Spleen (tissue), 11 donors: ENCODE results near the gene SRA1. TPM values are rescaled to one million over a fixed set of nuclear protein-coding genes. Genes with fewer than 3 reads are reported as not detected.

Experiments used
- DNase-seq: peaks from one replicate; pipeline ENCODE4 v3.0.0-alpha.2; 2020
- H3K27ac ChIP-seq, 8 donors: fragments of 200-600 bp; sonication (generic) in 7 of 8; 1 replicate in 4 of 8; 2 replicates in 4 of 8; pipeline versions ENCODE4 v1.5.0 to v1.8.0; 2016 to 2021; ENCODE audit warnings: inconsistent platforms in 4 of 8, mild to moderate bottlenecking in 4 of 8, moderate library complexity in 1 of 8
- H3K27me3 ChIP-seq, 7 donors: fragments of 200-600 bp; sonication (generic) in 6 of 7; replicated peaks in 1 of 7; 1 replicate in 4 of 7; 2 replicates in 3 of 7; pipeline versions ENCODE4 v1.5.0 to v1.8.0; 2016 to 2021; ENCODE audit warnings: inconsistent platforms in 3 of 7, mild to moderate bottlenecking in 1 of 7
- H3K36me3 ChIP-seq, 6 donors: fragments of 200-600 bp; sonication (generic) in 5 of 6; 1 replicate in 4 of 6; 2 replicates in 2 of 6; pipeline versions ENCODE4 v1.5.0 to v1.8.0; 2016 to 2021; ENCODE audit warnings: inconsistent platforms in 2 of 6
- H3K4me1 ChIP-seq, 6 donors: fragments of 200-600 bp; sonication (generic) in 5 of 6; 1 replicate in 3 of 6; 2 replicates in 3 of 6; pipeline versions ENCODE4 v1.5.0 to v1.8.0; 2016 to 2021; ENCODE audit warnings: inconsistent platforms in 3 of 6
- H3K4me3 ChIP-seq, 8 donors: fragments of 200-600 bp; sonication (generic) in 7 of 8; 1 replicate in 4 of 8; 2 replicates in 4 of 8; pipeline versions ENCODE4 v1.5.0 to v1.8.0; 2016 to 2021; ENCODE audit warnings: inconsistent platforms in 4 of 8, mild to moderate bottlenecking in 4 of 8, moderate library complexity in 2 of 8
- H3K9me3 ChIP-seq, 8 donors: fragments of 200-600 bp; sonication (generic) in 7 of 8; 1 replicate in 4 of 8; 2 replicates in 4 of 8; pipeline versions ENCODE4 v1.5.0 to v1.8.0; 2016 to 2021; ENCODE audit warnings: inconsistent platforms in 4 of 8
- POLR2A ChIP-seq, 3 donors: fragments of 450-650 bp; IDR thresholded peaks; one replicate each; pipeline ENCODE4 v1.5.1; 2017; ENCODE audit warnings: antibody characterized with exemption in 3 of 3, mild to moderate bottlenecking in 1 of 3
- POLR2AphosphoS5 ChIP-seq, 3 donors: sonication (generic); formaldehyde crosslinking; IDR thresholded peaks; one replicate each; pipeline ENCODE4 v1.5.1; 2017; ENCODE audit warnings: antibody characterized with exemption in 3 of 3
- WGBS, 5 donors: extraction: QIAGEN DNeasy Blood & Tissue Kit in 3 of 5; methylation state at CpG; one replicate each; pipeline versions ENCODE4 v1.1.5 to v1.1.7; 2013 to 2018; 5-methylcytosine and 5-hydroxymethylcytosine counted together
- intact Hi-C: fragments of 100-400 bp; cut with DNase I; formaldehyde crosslinking; loops from one replicate; pipeline ENCODE4 v1.15.0; 2023; ENCODE audit warnings: low total_unique reads
- polyA plus RNA-seq, 3 donors: library from polyadenylated mRNA; stranded (reverse); fragments of 200-250 nt; gene quantifications; one replicate each; pipeline ENCODE4 v1.2.1, GENCODE V29; 2013
- total RNA-seq, 7 donors: library from RNA; depleted of rRNA in 3 of 7; stranded (reverse); fragments of >200 nt in 3 of 7; fragmentation: NEBNext Ultra II Directional in 4 of 7; extraction: Animal tissue kit (Norgen Biotek cat#: 25700) in 4 of 7; gene quantifications; one replicate each; pipeline versions ENCODE4 v1.1.0 to v1.2.1, GENCODE V29; 2016 to 2021
- TF ChIP-seq, protein P1 (sequence below), 11 experiments: fragments of 200-600 bp in 7 of 11; fragments of 450-650 bp in 4 of 11; sonication (generic) in 4 of 11; IDR thresholded peaks in 8 of 11; conservative IDR thresholded peaks in 3 of 11; 1 replicate in 7 of 11; 2 replicates in 4 of 11; pipeline versions ENCODE4 v1.4.0 to v1.8.0; 2016 to 2021; ENCODE audit warnings: antibody characterized with exemption in 11 of 11, inconsistent platforms in 4 of 11, mild to moderate bottlenecking in 1 of 11
- donor health status: healthy with polysubstance abuse.
- donor health status: DM: no; HTN: no; CAD: no; lungs with moderate emphysema.
- donor health status: DM: no; HTN: no; CAD: no.
- donor health status: Bipolar disorder and iron deficiency.
- donor health status: healthy.
- donor health status: DM: no; HTN: no; CAD: no.
- donor health status: DM: yes; HTN: yes; CAD: no.

Gene SRA1
- total and polyA plus RNA-seq, 10 donors: 22.9 to 42.1 (median 29.5) TPM

DNA sequence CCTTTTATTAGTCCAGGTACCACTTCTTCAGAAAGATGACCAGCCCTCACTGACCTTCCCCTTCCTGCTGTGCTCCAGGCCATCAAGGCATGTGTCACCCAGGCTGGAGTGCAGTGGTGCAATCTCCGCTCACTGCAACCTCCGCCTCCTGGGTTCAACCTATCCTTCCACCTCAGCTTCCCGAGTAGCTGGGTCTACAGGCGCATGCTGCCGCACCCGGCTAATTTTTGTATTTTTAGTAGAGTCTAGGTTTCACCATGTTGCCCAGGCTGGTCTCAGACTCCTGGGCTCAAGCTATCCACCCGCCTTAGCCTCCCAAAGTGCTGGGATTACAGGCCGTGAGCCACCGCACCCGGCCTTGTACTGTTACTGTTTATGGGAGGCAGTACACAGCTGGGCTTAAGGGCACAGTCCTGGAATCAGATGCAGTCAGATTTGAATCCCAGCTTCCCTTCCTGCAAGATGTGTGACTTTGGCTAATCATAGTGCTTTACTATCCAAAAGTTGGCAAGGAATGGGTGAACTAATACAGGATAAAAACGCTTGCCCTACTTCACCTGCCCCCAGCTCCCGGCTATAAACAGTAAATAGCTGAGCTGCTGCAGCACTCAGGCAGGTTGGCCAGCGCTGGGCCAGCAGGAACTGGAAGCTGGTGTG lies 10.3 kb downstream of the SRA1 start:
- Histone ChIP-seq H3K27me3 (no peaks in the 10 kb centered on the region), H3K4me1 (peaks cover 16 to 45% (median 42%) of the 10 kb centered on the region in 6 donors), H3K4me3 (peak overlapping the region in 7 of 8 donors; percentile 41 to 78 (median 48)), H3K9me3 (no peaks in the 10 kb centered on the region), H3K27ac (peak overlapping the region; percentile 88 to 98 (median 92)), H3K36me3 (peaks cover 0 to 71% (median 34%) of the 10 kb centered on the region in 6 donors)
- peak; percentile 83 for DNase-seq
- 52 to 67% (median 61%) methylated on average over 13 of the region's 13 CpGs for WGBS, 5 donors
- TF ChIP-seq POLR2AphosphoS5 (IDR thresholded peaks at IDR 0.05): no peak
- no peak for TF ChIP-seq POLR2A (IDR thresholded peaks at IDR 0.05)
- TF ChIP-seq, protein P1, sequence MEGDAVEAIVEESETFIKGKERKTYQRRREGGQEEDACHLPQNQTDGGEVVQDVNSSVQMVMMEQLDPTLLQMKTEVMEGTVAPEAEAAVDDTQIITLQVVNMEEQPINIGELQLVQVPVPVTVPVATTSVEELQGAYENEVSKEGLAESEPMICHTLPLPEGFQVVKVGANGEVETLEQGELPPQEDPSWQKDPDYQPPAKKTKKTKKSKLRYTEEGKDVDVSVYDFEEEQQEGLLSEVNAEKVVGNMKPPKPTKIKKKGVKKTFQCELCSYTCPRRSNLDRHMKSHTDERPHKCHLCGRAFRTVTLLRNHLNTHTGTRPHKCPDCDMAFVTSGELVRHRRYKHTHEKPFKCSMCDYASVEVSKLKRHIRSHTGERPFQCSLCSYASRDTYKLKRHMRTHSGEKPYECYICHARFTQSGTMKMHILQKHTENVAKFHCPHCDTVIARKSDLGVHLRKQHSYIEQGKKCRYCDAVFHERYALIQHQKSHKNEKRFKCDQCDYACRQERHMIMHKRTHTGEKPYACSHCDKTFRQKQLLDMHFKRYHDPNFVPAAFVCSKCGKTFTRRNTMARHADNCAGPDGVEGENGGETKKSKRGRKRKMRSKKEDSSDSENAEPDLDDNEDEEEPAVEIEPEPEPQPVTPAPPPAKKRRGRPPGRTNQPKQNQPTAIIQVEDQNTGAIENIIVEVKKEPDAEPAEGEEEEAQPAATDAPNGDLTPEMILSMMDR (IDR thresholded peaks at IDR 0.05 in 8 of 11, conservative IDR thresholded peaks at IDR 0.05 in 3 of 11): no peak
- intact Hi-C loops: no loop called here

DNA sequence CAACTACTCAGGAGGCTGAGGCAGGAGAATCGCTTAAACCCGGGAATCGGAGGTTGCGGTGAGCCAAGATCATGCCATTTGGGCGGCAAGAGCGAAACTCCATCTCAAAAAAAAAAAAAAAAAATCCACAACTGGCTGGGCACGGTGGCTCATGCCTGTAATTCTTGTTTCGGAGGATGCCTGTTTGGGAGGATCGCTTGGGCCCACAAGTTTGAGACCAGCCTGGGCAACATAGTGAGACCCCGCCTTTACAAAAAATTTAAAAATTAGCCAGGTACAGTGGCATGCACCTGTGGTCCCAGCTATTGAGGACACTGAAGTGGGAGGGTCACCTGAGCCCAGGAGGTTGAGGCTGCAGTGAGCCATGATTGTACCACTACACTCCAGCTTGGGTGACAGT lies 11.7 kb downstream of the SRA1 start:
- Histone ChIP-seq H3K27me3 (no peaks in the 10 kb centered on the region), H3K9me3 (no peaks in the 10 kb centered on the region), H3K4me3 (no peak overlapping the region), H3K27ac (peak overlapping the region in 2 of 8 donors; percentile 91 to 98), H3K4me1 (peaks cover 16 to 45% (median 42%) of the 10 kb centered on the region in 6 donors), H3K36me3 (peaks cover 0 to 71% (median 32%) of the 10 kb centered on the region in 6 donors)
- intact Hi-C loops: no loop called here
- TF ChIP-seq POLR2AphosphoS5 (IDR thresholded peaks at IDR 0.05): no peak
- TF ChIP-seq, protein P1 (IDR thresholded peaks at IDR 0.05 in 8 of 11, conservative IDR thresholded peaks at IDR 0.05 in 3 of 11): no peak
- no peak for TF ChIP-seq POLR2A (IDR thresholded peaks at IDR 0.05)
- DNase-seq: no peak
- 94 to 99% (median 98%) methylated on average over 10 of the region's 10 CpGs for WGBS, 5 donors

DNA sequence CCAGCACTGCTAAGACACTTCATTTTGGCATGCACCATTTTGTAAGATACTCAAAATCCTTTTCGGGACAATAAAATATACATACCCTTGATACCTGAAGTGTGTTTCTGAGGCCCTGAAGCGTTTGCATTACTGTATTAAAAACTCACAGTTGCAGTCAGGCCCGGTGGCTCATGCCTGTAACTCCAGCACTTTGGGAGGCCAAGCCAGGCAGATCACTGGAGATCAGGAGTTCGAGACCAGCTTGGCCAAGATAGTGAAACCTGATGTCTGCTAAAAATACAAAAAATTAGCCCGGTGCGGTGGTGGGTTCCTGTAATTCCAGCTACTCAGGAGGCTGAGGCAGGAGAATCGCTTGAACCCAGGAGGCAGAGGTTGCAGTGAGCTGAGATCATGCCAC lies 12.3 kb downstream of the SRA1 start:
- peaks cover 0 to 71% (median 32%) of the 10 kb centered on the region in 6 donors for H3K36me3 ChIP-seq

DNA sequence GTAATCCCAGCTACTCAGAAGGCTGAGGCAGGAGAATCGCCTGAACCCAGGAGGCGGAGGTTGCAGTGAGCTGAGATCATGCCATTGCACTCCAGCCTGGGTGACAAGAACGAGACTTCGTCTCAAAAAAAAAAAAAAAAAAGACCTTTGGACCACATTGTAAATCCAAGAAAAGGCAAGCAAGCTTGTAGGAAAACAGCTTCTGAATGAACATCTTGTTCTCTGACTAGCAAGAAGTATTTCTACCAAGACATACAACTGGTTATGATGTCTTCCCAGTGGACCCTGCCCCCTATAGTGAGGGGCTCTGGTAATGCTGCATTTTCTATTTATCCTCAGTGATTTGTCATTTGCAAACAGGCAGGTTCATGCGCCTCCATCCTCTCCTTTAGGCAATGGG lies 14.3 kb downstream of the SRA1 start:
- no peak for DNase-seq
- intact Hi-C loops: no loop called here
- Histone ChIP-seq H3K4me1 (peaks cover 0 to 20% (median 18%) of the 10 kb centered on the region in 6 donors), H3K9me3 (no peaks in the 10 kb centered on the region), H3K4me3 (no peak overlapping the region), H3K27me3 (no peaks in the 10 kb centered on the region), H3K27ac (no peak overlapping the region), H3K36me3 (peaks cover 0 to 77% (median 46%) of the 10 kb centered on the region in 6 donors)
- no peak for TF ChIP-seq POLR2A (IDR thresholded peaks at IDR 0.05)
- no peak for TF ChIP-seq POLR2AphosphoS5 (IDR thresholded peaks at IDR 0.05)
- TF ChIP-seq, protein P1 (IDR thresholded peaks at IDR 0.05 in 8 of 11, conservative IDR thresholded peaks at IDR 0.05 in 3 of 11): no peak
- 93 to 98% (median 96%) methylated on average over 5 of the region's 5 CpGs for WGBS, 5 donors

More for the DNA sequence above, 12.3 kb downstream of the SRA1 start:
- Histone ChIP-seq H3K9me3 (no peaks in the 10 kb centered on the region), H3K27ac (no peak overlapping the region), H3K4me3 (no peak overlapping the region), H3K27me3 (no peaks in the 10 kb centered on the region), H3K4me1 (peaks cover 16 to 40% (median 38%) of the 10 kb centered on the region in 6 donors)
- WGBS, 5 donors: 93 to 98% (median 97%) methylated on average over 7 of the region's 7 CpGs
- no peak for TF ChIP-seq POLR2AphosphoS5 (IDR thresholded peaks at IDR 0.05)
- TF ChIP-seq, protein P1 (IDR thresholded peaks at IDR 0.05 in 8 of 11, conservative IDR thresholded peaks at IDR 0.05 in 3 of 11): no peak
- no peak for TF ChIP-seq POLR2A (IDR thresholded peaks at IDR 0.05)
- DNase-seq: no peak
- intact Hi-C loops: no loop called here
